ENCODE data around the gene BAZ1A.

GRCh38 chr14:34780646-34781045, 94.5 kb downstream of the BAZ1A start:
- TF ChIP-seq CTCF (IDR thresholded peaks at IDR 0.05) (no peak), POLR2A (IDR thresholded peaks at IDR 0.05) (no peak), POLR2AphosphoS5 (IDR thresholded peaks at IDR 0.05; ENCODE audit: insufficient read depth in 1 of 2, low read depth in 1 of 2) (no peak)

Measured in vagina (tissue), 2 donors.